GM12878 (cell line): Measurements from ENCODE around the gene MYCBP2. TPM values are rescaled to one million over a fixed set of nuclear protein-coding genes. Genes with fewer than 3 reads are reported as not detected.

Experiments used
- ATAC-seq: fragments of 200-7000 bp; cut with Tn5 transposase; 3 replicates; pipeline ENCODE4 v1.9.1; 2020; ENCODE audit warnings: mild to moderate bottlenecking, moderate library complexity
- BruUV-seq: library from RNA; stranded (reverse); fragments of 400-500 nt; replicated peaks from 2 replicates; lab custom pipeline; 2021; lab: Mats Ljungman, UMichigan
- CTCF ChIA-PET: fragments of 300-600 bp; sonication (Branson Sonifier 250); formaldehyde crosslinking; extraction: SDS; loops from one replicate; lab custom pipeline; 2021; ENCODE audit warnings: inconsistent platforms; lab: Yijun Ruan, JAX
- POLR2A ChIA-PET: fragments of 350-600 bp; formaldehyde crosslinking; extraction: SDS; loops from one replicate; lab custom pipeline; 2021; ENCODE audit warnings: inconsistent platforms; lab: Charles Lee
- RAD21 ChIA-PET: fragments of 300-600 bp; sonication (Branson Sonifier 250); formaldehyde crosslinking; loops from one replicate; lab custom pipeline; 2023; ENCODE audit warnings: antibody characterized with exemption; ENCODE audit not compliant: unreplicated experiment; lab: Charles Lee
- SMC1A ChIA-PET: fragments of 300-600 bp; sonication (Branson Sonifier 250); formaldehyde crosslinking; loops from one replicate; lab custom pipeline; 2023; ENCODE audit not compliant: unreplicated experiment, uncharacterized antibody; lab: Charles Lee
- DNase-seq: peaks from one replicate; pipeline ENCODE4 v3.0.0-alpha.2; 2011; ENCODE audit warnings: low read depth, low spot score
- FAIRE-seq: peaks from 3 replicates; lab custom pipeline; 2011; peaks lifted over from hg19 to GRCh38; lab: Jason Lieb, UNC
- H2AFZ ChIP-seq: 2 replicates; pipeline ENCODE4 v1.6.0; 2011; ENCODE audit warnings: low read depth, low read length, control low read depth; ENCODE audit not compliant: control insufficient read depth
- H3K27ac ChIP-seq: 2 replicates; pipeline ENCODE4 v1.5.1; 2011; ENCODE audit warnings: control low read depth; ENCODE audit not compliant: control insufficient read depth, insufficient read depth
- H3K27me3 ChIP-seq, 2 experiments: replicated peaks in 1 of 2; 2 replicates each; pipeline versions ENCODE4 v1.6.0 to v1.6.1; 2011; ENCODE audit warnings: low read length in 1 of 2; ENCODE audit not compliant: control insufficient read depth in 2 of 2, insufficient read depth in 2 of 2
- H3K36me3 ChIP-seq, 2 experiments: 2 replicates each; pipeline ENCODE4 v1.5.1; 2011; ENCODE audit warnings: low read length in 1 of 2; ENCODE audit not compliant: control insufficient read depth in 2 of 2, insufficient read depth in 2 of 2
- H3K4me1 ChIP-seq: 2 replicates; pipeline ENCODE4 v1.6.1; 2011; ENCODE audit warnings: mild to moderate bottlenecking, low read length, moderate library complexity, mixed read lengths; ENCODE audit not compliant: control insufficient read depth, insufficient read depth
- H3K4me2 ChIP-seq: 2 replicates; pipeline ENCODE4 v1.6.0; 2011; ENCODE audit warnings: control low read depth; ENCODE audit not compliant: control insufficient read depth, insufficient read depth
- H3K4me3 ChIP-seq: fragments of 200-600 bp; sonication (generic); 2 replicates; pipeline ENCODE4 v1.5.1; 2016
- H3K79me2 ChIP-seq: 2 replicates; pipeline ENCODE4 v1.6.0; 2011; ENCODE audit warnings: low read length; ENCODE audit not compliant: control insufficient read depth, insufficient read depth
- H3K9ac ChIP-seq: 2 replicates; pipeline ENCODE4 v1.8.0; 2011; ENCODE audit warnings: low read length, control low read depth, mixed read lengths; ENCODE audit not compliant: control insufficient read depth, insufficient read depth
- H3K9me3 ChIP-seq: replicated peaks from 3 replicates; pipeline ENCODE4 v1.5.1; 2011; ENCODE audit warnings: mild to moderate bottlenecking, low read length; ENCODE audit not compliant: control insufficient read depth, insufficient read depth
- H4K20me1 ChIP-seq: 2 replicates; pipeline ENCODE4 v1.6.0; 2011; ENCODE audit not compliant: control insufficient read depth, insufficient read depth
- HDGF ChIP-seq: fragments of 450-650 bp; IDR thresholded peaks from 2 replicates; pipeline ENCODE4 v1.6.1; 2016; ENCODE audit warnings: antibody characterized with exemption
- MTA2 ChIP-seq: fragments of 450-650 bp; IDR thresholded peaks from 2 replicates; pipeline ENCODE4 v1.6.1; 2016; ENCODE audit warnings: low read depth, mild to moderate bottlenecking, moderate library complexity
- RFX5 ChIP-seq: IDR thresholded peaks from 2 replicates; pipeline ENCODE4 v1.6.1; 2011; ENCODE audit warnings: low read depth, low read length, improper control_type of control experiment
- WGBS: methylation state at CpG from one replicate; pipeline ENCODE4 v1.1.6; 2016; ENCODE audit warnings: low lambda C conversion rate; ENCODE audit not compliant: insufficient replicate concordance, insufficient coverage; ENCODE audit errors: missing lambda C conversion rate; 5-methylcytosine and 5-hydroxymethylcytosine counted together
- in situ Hi-C: fragments of 300-500 bp; cut with MboI; formaldehyde crosslinking; loops from 9 replicates; pipeline ENCODE4 v1.14.3; 2018; ENCODE audit warnings: mixed read lengths
- intact Hi-C: fragments of 100-400 bp; cut with micrococcal nuclease; formaldehyde crosslinking; loops from one replicate; pipeline ENCODE4 v1.14.2; 2022; ENCODE audit not compliant: unreplicated experiment
- polyA plus RNA-seq, 11 experiments: library from polyadenylated mRNA; depleted of rRNA in 4 of 11; unstranded in 6 of 11; stranded (reverse) in 5 of 11; fragments of >200 nt; fragmentation: Nextera tagmentation in 4 of 11; fragmentation: Illumina TruSeq in 1 of 11; extraction: Ambion mirVana in 4 of 11; extraction: Trizol in 1 of 11; gene quantifications; 1 replicate in 1 of 11; 2 replicates in 10 of 11; pipeline versions ENCODE4 v1.2.1 to v1.2.3, GENCODE V29; 2011 to 2016; ENCODE audit warnings: inconsistent platforms in 2 of 11, missing spikeins in 2 of 11, low read depth in 1 of 11
- total RNA-seq, 4 experiments: library from RNA; depleted of rRNA in 3 of 4; stranded (reverse); fragments of >200 nt in 3 of 4; fragmentation: Illumina TruSeq in 1 of 4; extraction: Trizol in 1 of 4; gene quantifications; 2 replicates each; pipeline versions ENCODE4 v1.2.1 to v1.2.3, GENCODE V29; 2013 to 2021
- TF ChIP-seq, protein P1 (sequence below): IDR thresholded peaks from 2 replicates; pipeline ENCODE4 v1.6.1; 2012; ENCODE audit warnings: improper control_type of control experiment, low read depth, low read length; ENCODE audit not compliant: insufficient replicate concordance
- TF ChIP-seq, protein P2 (sequence below), 3 experiments: IDR thresholded peaks in 2 of 3; conservative IDR thresholded peaks in 1 of 3; 2 replicates each; pipeline ENCODE4 v1.5.1; 2011; ENCODE audit warnings: low read depth in 3 of 3, low read length in 3 of 3, mild to moderate bottlenecking in 3 of 3, control low read depth in 2 of 3, moderate library complexity in 2 of 3, inconsistent platforms in 1 of 3, mixed read lengths in 1 of 3; ENCODE audit not compliant: control insufficient read depth in 2 of 3, insufficient read depth in 1 of 3; ENCODE audit errors: extremely low read depth in 1 of 3
- TF ChIP-seq, protein P3 (sequence below): fragments of 450-650 bp; formaldehyde crosslinking; IDR thresholded peaks from 2 replicates; pipeline ENCODE4 v1.4.0; 2022; ENCODE audit warnings: mild to moderate bottlenecking, moderate library complexity
- TF ChIP-seq, protein P4 (sequence below): fragments of 450-650 bp; IDR thresholded peaks from 2 replicates; pipeline ENCODE4 v1.6.1; 2018; ENCODE audit warnings: borderline replicate concordance, mild to moderate bottlenecking; ENCODE audit not compliant: partially characterized antibody

MYCBP2 gene
- total and polyA plus RNA-seq, 10 of the 15 experiments (the other 5 are each of a cell fraction or from before 2014, with no cell fraction given) = 51.9 to 152 (median 98.2) TPM

DNA sequence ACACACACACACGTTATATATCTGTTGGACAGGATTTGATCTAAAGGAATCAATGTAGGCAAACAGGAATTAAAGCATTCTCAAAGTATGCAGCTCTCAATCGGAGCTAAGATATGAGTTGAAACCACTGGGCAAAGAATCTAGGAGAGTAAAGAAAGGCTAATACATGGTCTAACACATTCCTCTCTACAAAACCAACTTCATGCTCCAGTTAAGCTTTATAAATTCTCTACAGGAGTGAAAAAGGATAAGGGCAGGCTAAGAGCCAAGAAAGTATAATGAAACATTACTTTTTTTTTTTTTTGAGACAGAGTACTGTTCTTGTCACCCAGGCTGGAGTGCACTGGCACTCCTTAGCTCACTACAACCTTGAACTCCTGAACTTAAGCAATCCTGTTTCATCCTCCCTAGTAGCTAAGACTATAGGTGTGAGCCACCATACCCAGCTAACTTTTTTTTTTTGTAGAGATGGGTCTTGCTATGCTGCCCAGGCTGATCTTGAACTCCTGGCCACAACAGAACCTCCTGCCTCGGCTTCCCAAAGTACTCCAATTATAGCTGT is 310.6 kb downstream of the MYCBP2 start:
- CTCF ChIA-PET = interaction anchor here (0.6 to 3.5 kb wide), 6 partner anchors 11 to 476 kb away, joined by 3 to 18 read pairs (median 8); partner anchors contain the start of gene FBXL3
- POLR2A ChIA-PET = interaction anchor here (1.0 to 1.7 kb wide), 2 partner anchors 9 to 23 kb away, joined by 3 to 11 read pairs; no protein-coding TSS in a partner anchor
- TF ChIP-seq, protein P1, sequence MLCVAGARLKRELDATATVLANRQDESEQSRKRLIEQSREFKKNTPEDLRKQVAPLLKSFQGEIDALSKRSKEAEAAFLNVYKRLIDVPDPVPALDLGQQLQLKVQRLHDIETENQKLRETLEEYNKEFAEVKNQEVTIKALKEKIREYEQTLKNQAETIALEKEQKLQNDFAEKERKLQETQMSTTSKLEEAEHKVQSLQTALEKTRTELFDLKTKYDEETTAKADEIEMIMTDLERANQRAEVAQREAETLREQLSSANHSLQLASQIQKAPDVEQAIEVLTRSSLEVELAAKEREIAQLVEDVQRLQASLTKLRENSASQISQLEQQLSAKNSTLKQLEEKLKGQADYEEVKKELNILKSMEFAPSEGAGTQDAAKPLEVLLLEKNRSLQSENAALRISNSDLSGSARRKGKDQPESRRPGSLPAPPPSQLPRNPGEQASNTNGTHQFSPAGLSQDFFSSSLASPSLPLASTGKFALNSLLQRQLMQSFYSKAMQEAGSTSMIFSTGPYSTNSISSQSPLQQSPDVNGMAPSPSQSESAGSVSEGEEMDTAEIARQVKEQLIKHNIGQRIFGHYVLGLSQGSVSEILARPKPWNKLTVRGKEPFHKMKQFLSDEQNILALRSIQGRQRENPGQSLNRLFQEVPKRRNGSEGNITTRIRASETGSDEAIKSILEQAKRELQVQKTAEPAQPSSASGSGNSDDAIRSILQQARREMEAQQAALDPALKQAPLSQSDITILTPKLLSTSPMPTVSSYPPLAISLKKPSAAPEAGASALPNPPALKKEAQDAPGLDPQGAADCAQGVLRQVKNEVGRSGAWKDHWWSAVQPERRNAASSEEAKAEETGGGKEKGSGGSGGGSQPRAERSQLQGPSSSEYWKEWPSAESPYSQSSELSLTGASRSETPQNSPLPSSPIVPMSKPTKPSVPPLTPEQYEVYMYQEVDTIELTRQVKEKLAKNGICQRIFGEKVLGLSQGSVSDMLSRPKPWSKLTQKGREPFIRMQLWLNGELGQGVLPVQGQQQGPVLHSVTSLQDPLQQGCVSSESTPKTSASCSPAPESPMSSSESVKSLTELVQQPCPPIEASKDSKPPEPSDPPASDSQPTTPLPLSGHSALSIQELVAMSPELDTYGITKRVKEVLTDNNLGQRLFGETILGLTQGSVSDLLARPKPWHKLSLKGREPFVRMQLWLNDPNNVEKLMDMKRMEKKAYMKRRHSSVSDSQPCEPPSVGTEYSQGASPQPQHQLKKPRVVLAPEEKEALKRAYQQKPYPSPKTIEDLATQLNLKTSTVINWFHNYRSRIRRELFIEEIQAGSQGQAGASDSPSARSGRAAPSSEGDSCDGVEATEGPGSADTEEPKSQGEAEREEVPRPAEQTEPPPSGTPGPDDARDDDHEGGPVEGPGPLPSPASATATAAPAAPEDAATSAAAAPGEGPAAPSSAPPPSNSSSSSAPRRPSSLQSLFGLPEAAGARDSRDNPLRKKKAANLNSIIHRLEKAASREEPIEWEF = no peak
- TF ChIP-seq, protein P2, sequence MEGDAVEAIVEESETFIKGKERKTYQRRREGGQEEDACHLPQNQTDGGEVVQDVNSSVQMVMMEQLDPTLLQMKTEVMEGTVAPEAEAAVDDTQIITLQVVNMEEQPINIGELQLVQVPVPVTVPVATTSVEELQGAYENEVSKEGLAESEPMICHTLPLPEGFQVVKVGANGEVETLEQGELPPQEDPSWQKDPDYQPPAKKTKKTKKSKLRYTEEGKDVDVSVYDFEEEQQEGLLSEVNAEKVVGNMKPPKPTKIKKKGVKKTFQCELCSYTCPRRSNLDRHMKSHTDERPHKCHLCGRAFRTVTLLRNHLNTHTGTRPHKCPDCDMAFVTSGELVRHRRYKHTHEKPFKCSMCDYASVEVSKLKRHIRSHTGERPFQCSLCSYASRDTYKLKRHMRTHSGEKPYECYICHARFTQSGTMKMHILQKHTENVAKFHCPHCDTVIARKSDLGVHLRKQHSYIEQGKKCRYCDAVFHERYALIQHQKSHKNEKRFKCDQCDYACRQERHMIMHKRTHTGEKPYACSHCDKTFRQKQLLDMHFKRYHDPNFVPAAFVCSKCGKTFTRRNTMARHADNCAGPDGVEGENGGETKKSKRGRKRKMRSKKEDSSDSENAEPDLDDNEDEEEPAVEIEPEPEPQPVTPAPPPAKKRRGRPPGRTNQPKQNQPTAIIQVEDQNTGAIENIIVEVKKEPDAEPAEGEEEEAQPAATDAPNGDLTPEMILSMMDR (IDR thresholded peaks at IDR 0.05 in 2 of 3, conservative IDR thresholded peaks at IDR 0.05 in 1 of 3; ENCODE audit: control insufficient read depth in 2 of 3, extremely low read depth in 1 of 3, insufficient read depth in 1 of 3, low read depth in 3 of 3, low read length in 3 of 3) = no peak
- TF ChIP-seq, protein P3, sequence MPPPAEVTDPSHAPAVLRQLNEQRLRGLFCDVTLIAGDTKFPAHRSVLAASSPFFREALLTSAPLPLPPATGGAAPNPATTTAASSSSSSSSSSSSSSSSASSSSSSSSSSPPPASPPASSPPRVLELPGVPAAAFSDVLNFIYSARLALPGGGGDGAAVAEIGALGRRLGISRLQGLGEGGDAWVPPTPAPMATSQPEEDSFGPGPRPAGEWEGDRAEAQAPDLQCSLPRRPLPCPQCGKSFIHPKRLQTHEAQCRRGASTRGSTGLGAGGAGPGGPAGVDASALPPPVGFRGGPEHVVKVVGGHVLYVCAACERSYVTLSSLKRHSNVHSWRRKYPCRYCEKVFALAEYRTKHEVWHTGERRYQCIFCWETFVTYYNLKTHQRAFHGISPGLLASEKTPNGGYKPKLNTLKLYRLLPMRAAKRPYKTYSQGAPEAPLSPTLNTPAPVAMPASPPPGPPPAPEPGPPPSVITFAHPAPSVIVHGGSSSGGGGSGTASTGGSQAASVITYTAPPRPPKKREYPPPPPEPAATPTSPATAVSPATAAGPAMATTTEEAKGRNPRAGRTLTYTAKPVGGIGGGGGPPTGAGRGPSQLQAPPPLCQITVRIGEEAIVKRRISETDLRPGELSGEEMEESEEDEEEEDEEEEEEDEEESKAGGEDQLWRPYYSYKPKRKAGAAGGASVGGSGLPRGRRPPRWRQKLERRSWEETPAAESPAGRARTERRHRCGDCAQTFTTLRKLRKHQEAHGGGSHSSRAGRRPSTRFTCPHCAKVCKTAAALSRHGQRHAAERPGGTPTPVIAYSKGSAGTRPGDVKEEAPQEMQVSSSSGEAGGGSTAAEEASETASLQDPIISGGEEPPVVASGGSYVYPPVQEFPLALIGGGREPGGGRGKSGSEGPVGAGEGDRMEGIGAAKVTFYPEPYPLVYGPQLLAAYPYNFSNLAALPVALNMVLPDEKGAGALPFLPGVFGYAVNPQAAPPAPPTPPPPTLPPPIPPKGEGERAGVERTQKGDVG = no peak
- no peak for TF ChIP-seq HDGF
- TF ChIP-seq RFX5 = no peak
- TF ChIP-seq, protein P4, sequence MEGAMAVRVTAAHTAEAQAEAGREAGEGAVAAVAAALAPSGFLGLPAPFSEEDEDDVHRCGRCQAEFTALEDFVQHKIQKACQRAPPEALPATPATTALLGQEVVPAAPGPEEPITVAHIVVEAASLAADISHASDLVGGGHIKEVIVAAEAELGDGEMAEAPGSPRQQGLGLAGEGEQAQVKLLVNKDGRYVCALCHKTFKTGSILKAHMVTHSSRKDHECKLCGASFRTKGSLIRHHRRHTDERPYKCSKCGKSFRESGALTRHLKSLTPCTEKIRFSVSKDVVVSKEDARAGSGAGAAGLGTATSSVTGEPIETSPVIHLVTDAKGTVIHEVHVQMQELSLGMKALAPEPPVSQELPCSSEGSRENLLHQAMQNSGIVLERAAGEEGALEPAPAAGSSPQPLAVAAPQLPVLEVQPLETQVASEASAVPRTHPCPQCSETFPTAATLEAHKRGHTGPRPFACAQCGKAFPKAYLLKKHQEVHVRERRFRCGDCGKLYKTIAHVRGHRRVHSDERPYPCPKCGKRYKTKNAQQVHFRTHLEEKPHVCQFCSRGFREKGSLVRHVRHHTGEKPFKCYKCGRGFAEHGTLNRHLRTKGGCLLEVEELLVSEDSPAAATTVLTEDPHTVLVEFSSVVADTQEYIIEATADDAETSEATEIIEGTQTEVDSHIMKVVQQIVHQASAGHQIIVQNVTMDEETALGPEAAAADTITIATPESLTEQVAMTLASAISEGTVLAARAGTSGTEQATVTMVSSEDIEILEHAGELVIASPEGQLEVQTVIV = no peak
- TF ChIP-seq MTA2 = no peak

More for the DNA sequence above, 310.6 kb downstream of the MYCBP2 start:
- no peaks in the 10 kb centered on the region for H3K9me3 ChIP-seq
- H4K20me1 ChIP-seq = no peaks in the 10 kb centered on the region
- H3K27ac ChIP-seq = no peak overlapping the region
- intact Hi-C loops (no loop called here), in situ Hi-C loops (loop anchor here (25.0 kb wide), 1 partner anchor 1621 kb away; no protein-coding TSS in a partner anchor)
- no TSS peak for BruUV-seq
- SMC1A ChIA-PET = interaction anchor here (0.6 to 1.3 kb wide), 8 partner anchors 10 to 1257 kb away, joined by 3 to 5 read pairs (median 3); no protein-coding TSS in a partner anchor
- peaks cover 3% of the 10 kb centered on the region; the same call in 1 of the 2 replicates for H3K4me1 ChIP-seq
- no peak overlapping the region for H3K4me3 ChIP-seq
- H3K9ac ChIP-seq = no peak overlapping the region
- H3K79me2 ChIP-seq = peaks cover 23% of the 10 kb centered on the region
- H3K36me3 ChIP-seq = peaks cover 4 to 41% of the 10 kb centered on the region in 2 experiments; a peak in 3 of 4 replicates
- no peaks in the 10 kb centered on the region for H3K27me3 ChIP-seq
- 98% methylated on average over 3 of the region's 3 CpGs for WGBS
- RAD21 ChIA-PET = interaction anchor here (1.0 kb wide), 1 partner anchor 25 kb away, joined by 3 read pairs; the partner anchor contains the start of gene CLN5
- no peak overlapping the region for H3K4me2 ChIP-seq
- ATAC-seq (no peak), FAIRE-seq (no peak), DNase-seq (no peak)
- H2AFZ ChIP-seq = no peak overlapping the region
